Lung (tissue), 12 donors: ENCODE measurements around the gene AKT1. TPM values are rescaled to one million over a fixed set of nuclear protein-coding genes. Genes with fewer than 3 reads are reported as not detected.

Experiments used
- ATAC-seq: fragments of 200-7000 bp; cut with Tn5 transposase; one replicate; pipeline ENCODE4 v1.9.1; 2020; ENCODE audit warnings: moderate number of reproducible peaks; ENCODE audit not compliant: insufficient read depth, low FRiP score
- DNase-seq, 3 donors: peaks; one replicate each; pipeline ENCODE4 v3.0.0-alpha.2; 2013 to 2017
- H3K27ac ChIP-seq, 2 donors: one replicate each; pipeline ENCODE4 v1.5.1; 2013; ENCODE audit warnings: mild to moderate bottlenecking in 2 of 2, moderate library complexity in 2 of 2, control low read depth in 1 of 2, inconsistent platforms in 1 of 2, low read depth in 1 of 2, low read length in 1 of 2
- H3K27me3 ChIP-seq, 3 donors: one replicate each; pipeline ENCODE4 v1.5.1; 2013; ENCODE audit warnings: low read length in 2 of 3; ENCODE audit not compliant: control insufficient read depth in 3 of 3, insufficient read depth in 3 of 3
- H3K36me3 ChIP-seq, 4 donors: one replicate each; pipeline ENCODE4 v1.5.1; 2013; ENCODE audit warnings: low read length in 4 of 4, mild to moderate bottlenecking in 1 of 4, moderate library complexity in 1 of 4; ENCODE audit not compliant: control insufficient read depth in 4 of 4, insufficient read depth in 4 of 4
- H3K4me1 ChIP-seq, 5 donors: one replicate each; pipeline ENCODE4 v1.5.1; 2013; ENCODE audit warnings: low read length in 5 of 5, mild to moderate bottlenecking in 2 of 5, moderate library complexity in 1 of 5; ENCODE audit not compliant: control insufficient read depth in 5 of 5, insufficient read depth in 5 of 5
- H3K4me3 ChIP-seq: one replicate; pipeline ENCODE4 v1.5.1; 2013; ENCODE audit warnings: mild to moderate bottlenecking, control low read depth, moderate library complexity
- H3K9ac ChIP-seq, 2 donors: one replicate each; pipeline ENCODE4 v1.5.1; 2013; ENCODE audit warnings: low read length in 2 of 2, control low read depth in 1 of 2; ENCODE audit not compliant: insufficient read depth in 1 of 2
- H3K9me3 ChIP-seq, 4 donors: one replicate each; pipeline ENCODE4 v1.5.1; 2013; ENCODE audit warnings: low read length in 3 of 4, mild to moderate bottlenecking in 1 of 4, moderate library complexity in 1 of 4; ENCODE audit not compliant: control insufficient read depth in 4 of 4, insufficient read depth in 3 of 4
- WGBS, 2 donors: extraction: QIAGEN DNeasy Blood & Tissue Kit; methylation state at CpG; one replicate each; pipeline ENCODE4 v1.1.7; 2013; 5-methylcytosine and 5-hydroxymethylcytosine counted together
- polyA plus RNA-seq, 2 donors: library from polyadenylated mRNA; stranded (reverse); fragments of 200-250 nt; gene quantifications; one replicate each; pipeline ENCODE4 v1.2.1, GENCODE V29; 2013
- total RNA-seq, 2 donors: library from RNA; depleted of rRNA in 1 of 2; stranded (reverse); fragments of >200 nt in 1 of 2; gene quantifications; one replicate each; pipeline ENCODE4 v1.2.1, GENCODE V29; 2014 to 2021
- TF ChIP-seq, protein P1 (sequence below): IDR thresholded peaks from 2 replicates; pipeline ENCODE4 v1.5.1; 2012; ENCODE audit warnings: mild to moderate bottlenecking; ENCODE audit errors: control extremely low read depth, extremely low read depth
- donor health status: control.
- donor health status: control.
- donor health status: Bipolar disorder and iron deficiency.
- donor health status: healthy.
- donor health status: DM: yes; HTN: yes; CAD: no.

Gene AKT1
- total and polyA plus RNA-seq, 4 donors: 142 to 224 (median 160) TPM

DNA sequence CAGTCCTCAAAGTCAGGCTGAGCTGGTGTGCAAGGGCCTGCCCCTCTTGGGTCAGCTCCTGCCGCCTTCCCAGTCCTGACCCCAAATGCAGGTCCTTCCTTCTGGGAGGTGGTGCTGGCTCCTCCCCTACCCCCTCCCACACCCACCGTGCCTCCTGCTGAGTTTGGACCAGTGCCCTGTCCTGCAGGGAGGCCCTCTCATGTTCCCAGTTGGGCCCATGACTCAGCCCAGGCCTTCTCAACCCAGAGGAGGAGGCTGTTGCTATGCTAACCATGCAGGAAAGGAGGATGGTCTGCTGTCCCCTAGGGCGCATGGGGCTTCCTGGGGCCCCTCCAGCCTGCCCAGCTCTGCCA is 9.8 kb upstream of the AKT1 start:
- Histone ChIP-seq H3K27me3 (no peaks in the 10 kb centered on the region), H3K4me3 (no peak overlapping the region), H3K9me3 (no peaks in the 10 kb centered on the region), H3K27ac (peak overlapping the region in 1 of 2 donors; percentile 20), H3K9ac (no peak overlapping the region), H3K36me3 (no peaks in the 10 kb centered on the region), H3K4me1 (peaks cover 0 to 19% (median 15%) of the 10 kb centered on the region in 5 donors)
- WGBS, 2 donors: 40 to 42% methylated on average over 3 of the region's 3 CpGs
- TF ChIP-seq, protein P1, sequence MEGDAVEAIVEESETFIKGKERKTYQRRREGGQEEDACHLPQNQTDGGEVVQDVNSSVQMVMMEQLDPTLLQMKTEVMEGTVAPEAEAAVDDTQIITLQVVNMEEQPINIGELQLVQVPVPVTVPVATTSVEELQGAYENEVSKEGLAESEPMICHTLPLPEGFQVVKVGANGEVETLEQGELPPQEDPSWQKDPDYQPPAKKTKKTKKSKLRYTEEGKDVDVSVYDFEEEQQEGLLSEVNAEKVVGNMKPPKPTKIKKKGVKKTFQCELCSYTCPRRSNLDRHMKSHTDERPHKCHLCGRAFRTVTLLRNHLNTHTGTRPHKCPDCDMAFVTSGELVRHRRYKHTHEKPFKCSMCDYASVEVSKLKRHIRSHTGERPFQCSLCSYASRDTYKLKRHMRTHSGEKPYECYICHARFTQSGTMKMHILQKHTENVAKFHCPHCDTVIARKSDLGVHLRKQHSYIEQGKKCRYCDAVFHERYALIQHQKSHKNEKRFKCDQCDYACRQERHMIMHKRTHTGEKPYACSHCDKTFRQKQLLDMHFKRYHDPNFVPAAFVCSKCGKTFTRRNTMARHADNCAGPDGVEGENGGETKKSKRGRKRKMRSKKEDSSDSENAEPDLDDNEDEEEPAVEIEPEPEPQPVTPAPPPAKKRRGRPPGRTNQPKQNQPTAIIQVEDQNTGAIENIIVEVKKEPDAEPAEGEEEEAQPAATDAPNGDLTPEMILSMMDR: no peak
- ATAC-seq (peak; percentile 56), DNase-seq (peak; percentile 40 to 55 (median 44))

DNA sequence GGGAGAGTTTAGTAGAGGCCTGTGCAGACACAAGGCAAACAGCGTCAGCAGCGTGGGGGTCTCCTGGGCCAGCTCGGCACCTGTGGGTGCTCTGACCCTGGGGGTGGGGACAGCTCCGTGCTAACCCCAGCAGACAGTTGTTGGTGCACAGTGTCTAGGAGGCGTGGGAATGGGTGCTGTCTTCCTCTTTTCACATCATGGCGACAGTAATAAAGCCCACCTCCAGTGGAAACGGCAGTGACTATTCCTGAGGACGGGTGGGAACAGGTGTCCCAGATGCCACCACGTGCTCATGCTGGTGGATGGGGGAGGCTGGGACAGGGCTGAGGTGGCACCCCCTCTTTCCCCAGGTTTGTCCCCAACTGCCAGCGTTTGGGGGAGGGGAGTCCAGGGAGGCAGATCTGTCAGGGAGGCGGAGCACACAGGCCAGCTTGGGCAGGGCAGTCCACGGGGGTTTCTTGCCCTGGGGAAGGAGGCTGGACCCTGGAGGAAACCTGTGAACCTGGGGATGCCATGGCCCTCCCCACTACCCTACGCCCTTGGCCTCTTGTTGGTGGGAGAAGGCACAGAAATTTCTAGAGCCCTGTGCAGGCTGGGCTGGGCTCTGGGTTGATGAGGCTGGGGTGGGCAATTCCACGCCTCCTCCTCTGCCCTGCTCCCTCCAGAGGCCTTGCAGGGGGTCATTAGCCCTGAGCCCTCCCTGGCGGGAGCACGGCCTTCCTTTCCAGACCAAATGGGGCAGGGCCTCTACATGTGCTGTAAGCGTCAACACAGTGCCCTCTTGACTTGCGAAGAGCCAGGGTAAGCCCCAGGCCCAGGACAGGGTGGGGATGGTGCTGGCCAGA is 9.2 kb upstream of the AKT1 start:
- 86 to 89% methylated on average over 18 of the region's 18 CpGs for WGBS, 2 donors
- TF ChIP-seq, protein P1: no peak
- no peaks in the 10 kb centered on the region for H3K36me3 ChIP-seq
- DNase-seq (no peak), ATAC-seq (no peak)
- H3K9me3 ChIP-seq: no peaks in the 10 kb centered on the region
- peak overlapping the region in 1 of 2 donors; percentile 20 for H3K27ac ChIP-seq
- H3K27me3 ChIP-seq: no peaks in the 10 kb centered on the region
- H3K4me3 ChIP-seq: no peak overlapping the region
- H3K9ac ChIP-seq: no peak overlapping the region
- peaks cover 0 to 22% (median 19%) of the 10 kb centered on the region in 5 donors for H3K4me1 ChIP-seq

DNA sequence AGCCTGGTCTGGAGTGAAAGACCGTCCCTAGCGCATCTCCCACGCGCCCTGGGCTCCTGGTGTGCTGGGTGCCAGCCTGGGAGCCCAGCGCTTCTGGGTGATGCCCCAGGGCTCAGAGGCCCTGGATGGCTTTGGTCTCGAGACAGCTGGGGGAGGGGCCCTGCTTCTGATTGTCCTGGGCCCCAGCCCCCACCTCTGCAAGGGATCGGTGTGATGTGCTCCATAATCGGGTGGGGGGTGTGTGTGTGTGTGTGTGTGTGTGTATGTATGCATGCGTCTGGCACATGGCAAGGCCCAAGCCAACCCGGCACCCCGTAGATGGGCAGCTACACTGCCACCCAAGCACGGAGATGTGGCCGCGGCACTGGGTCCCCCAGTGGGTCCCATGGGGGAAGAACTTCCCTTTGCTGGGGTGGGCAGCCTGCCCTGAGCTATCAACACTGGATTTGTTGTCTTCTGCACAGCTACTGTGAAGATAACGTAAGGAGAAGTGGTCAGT is 8.4 kb upstream of the AKT1 start:
- TF ChIP-seq, protein P1: no peak
- DNase-seq: no peak
- 88 to 90% methylated on average over 15 of the region's 15 CpGs for WGBS, 2 donors

More for the DNA sequence above, 8.4 kb upstream of the AKT1 start:
- H3K36me3 ChIP-seq: no peaks in the 10 kb centered on the region
- H3K9ac ChIP-seq: no peak overlapping the region
- H3K27ac ChIP-seq: no peak overlapping the region
- no peaks in the 10 kb centered on the region for H3K27me3 ChIP-seq
- H3K4me1 ChIP-seq: peaks cover 0 to 28% (median 20%) of the 10 kb centered on the region in 5 donors
- no peak overlapping the region for H3K4me3 ChIP-seq
- no peak for ATAC-seq
- H3K9me3 ChIP-seq: no peaks in the 10 kb centered on the region
